K562 (cell line): Measurements from ENCODE around the gene TMEM266. TPM values are rescaled to one million over a fixed set of nuclear protein-coding genes. Genes with fewer than 3 reads are reported as not detected.
A peak's percentile ranks its signal among the peaks of the same experiment; 100 is the strongest.

Experiments used
- ATAC-seq: fragments of 200-7000 bp; cut with Tn5 transposase; 3 replicates; pipeline ENCODE4 v1.9.1; 2020; ENCODE audit warnings: moderate library complexity
- BruUV-seq: library from RNA; stranded (reverse); fragments of 400-500 nt; replicated peaks from 2 replicates; lab custom pipeline; 2021; lab: Mats Ljungman, UMichigan
- CTCF ChIA-PET: fragments of 300-600 bp; formaldehyde crosslinking; extraction: SDS; loops from one replicate; lab custom pipeline; 2021; ENCODE audit warnings: low intra/inter-chr PET ratio; lab: Yijun Ruan, JAX
- POLR2A ChIA-PET: fragments of 300-600, 350-650 bp; sonication (Branson Sonifier 250); formaldehyde crosslinking; extraction: SDS; loops from one replicate; lab custom pipeline; 2021; ENCODE audit warnings: antibody characterized with exemption, inconsistent platforms; lab: Yijun Ruan, JAX
- DNase-seq, 4 experiments: peaks; one replicate each; pipeline versions ENCODE4 v3.0.0 to v3.0.0-alpha.2; 2011 to 2018; ENCODE audit warnings: low spot score in 3 of 4, mixed read lengths in 3 of 4; ENCODE audit errors: extremely low read depth in 1 of 4
- FAIRE-seq: peaks from 2 replicates; lab custom pipeline; 2011; peaks lifted over from hg19 to GRCh38; lab: Jason Lieb, UNC
- H2AFZ ChIP-seq: 2 replicates; pipeline ENCODE4 v1.6.0; 2011; ENCODE audit warnings: low read depth, low read length, control low read depth, inconsistent platforms
- H3K27ac ChIP-seq: fragments of 200-600 bp; 3 replicates; pipeline ENCODE4 v1.8.0; 2011; ENCODE audit warnings: low read depth, mild to moderate bottlenecking, control low read depth, inconsistent platforms, low read length, moderate library complexity, mixed read lengths; ENCODE audit errors: extremely low read depth
- H3K27me3 ChIP-seq, 2 experiments: fragments of 300-600 bp in 1 of 2; 2 replicates in 1 of 2; 3 replicates in 1 of 2; pipeline versions ENCODE4 v1.6.0 to v1.8.0; 2011; ENCODE audit warnings: inconsistent platforms in 2 of 2, low read length in 2 of 2, mild to moderate bottlenecking in 1 of 2, mixed read lengths in 1 of 2, moderate library complexity in 1 of 2; ENCODE audit not compliant: control insufficient read depth in 2 of 2, insufficient read depth in 2 of 2
- H3K36me3 ChIP-seq: fragments of 300-600 bp; 3 replicates; pipeline ENCODE4 v1.8.0; 2011; ENCODE audit warnings: mild to moderate bottlenecking, low read length, inconsistent platforms; ENCODE audit not compliant: control insufficient read depth, insufficient read depth
- H3K4me1 ChIP-seq, 2 experiments: fragments of 200-600 bp in 1 of 2; replicated peaks in 1 of 2; 2 replicates in 1 of 2; 3 replicates in 1 of 2; pipeline versions ENCODE4 v1.5.1 to v1.8.0; 2011; ENCODE audit warnings: inconsistent platforms in 2 of 2, low read length in 2 of 2, mild to moderate bottlenecking in 1 of 2, mixed read lengths in 1 of 2, moderate library complexity in 1 of 2; ENCODE audit not compliant: control insufficient read depth in 2 of 2, insufficient read depth in 2 of 2
- H3K4me2 ChIP-seq: 2 replicates; pipeline ENCODE4 v1.6.1; 2011; ENCODE audit warnings: low read length, control low read depth, inconsistent platforms, mixed read lengths; ENCODE audit not compliant: insufficient read depth
- H3K4me3 ChIP-seq: fragments of 200-600 bp; sonication (generic), shearing (Covaris generic); 2 replicates; pipeline ENCODE4 v1.5.1; 2016; ENCODE audit warnings: control low read depth, inconsistent platforms
- H3K79me2 ChIP-seq: fragments of 200-600 bp; 3 replicates; pipeline ENCODE4 v1.8.0; 2011; ENCODE audit warnings: low read length, inconsistent platforms; ENCODE audit not compliant: control insufficient read depth, insufficient read depth
- H3K9ac ChIP-seq, 2 experiments: 2 replicates each; pipeline versions ENCODE4 v1.6.0 to v1.6.1; 2011; ENCODE audit warnings: low read depth in 2 of 2, low read length in 2 of 2, control low read depth in 1 of 2, inconsistent platforms in 1 of 2, mild to moderate bottlenecking in 1 of 2, mixed read lengths in 1 of 2; ENCODE audit not compliant: insufficient read depth in 1 of 2
- H3K9me1 ChIP-seq: one replicate; pipeline ENCODE4 v1.6.0; 2011; ENCODE audit warnings: inconsistent platforms, mild to moderate bottlenecking, low read length, moderate library complexity; ENCODE audit not compliant: control insufficient read depth, insufficient read depth
- H3K9me3 ChIP-seq: replicated peaks from 2 replicates; pipeline ENCODE4 v1.5.1; 2011; ENCODE audit warnings: low read depth, low read length, inconsistent platforms; ENCODE audit not compliant: control insufficient read depth, insufficient read depth
- H4K20me1 ChIP-seq: replicated peaks from 2 replicates; pipeline ENCODE4 v1.6.1; 2011; ENCODE audit warnings: low read length, inconsistent platforms, mixed read lengths; ENCODE audit not compliant: control insufficient read depth, insufficient read depth
- ESRRB ChIP-seq: fragments of 250-450 bp; sonication (Bioruptor Pico); IDR thresholded peaks from 2 replicates; pipeline ENCODE4 v1.5.0; 2020; ENCODE audit warnings: mild to moderate bottlenecking, moderate library complexity, borderline replicate concordance
- JUND ChIP-seq, 2 experiments: IDR thresholded peaks; 2 replicates in 1 of 2; 3 replicates in 1 of 2; pipeline ENCODE4 v1.6.1; 2011; ENCODE audit warnings: borderline replicate concordance in 2 of 2, low read depth in 2 of 2, low read length in 2 of 2, improper control_type of control experiment in 1 of 2, missing biosample characterization in 1 of 2, missing genetic modification characterization in 1 of 2, missing genetic modification reagents in 1 of 2
- LCOR ChIP-seq: sonication (generic); formaldehyde crosslinking; IDR thresholded peaks from 2 replicates; pipeline ENCODE4 v1.8.0; 2022; ENCODE audit warnings: mild to moderate bottlenecking, missing genetic modification reagents
- MTA1 ChIP-seq: fragments of 450-650 bp; IDR thresholded peaks from 2 replicates; pipeline ENCODE4 v1.6.1; 2017; ENCODE audit warnings: borderline replicate concordance
- NCOR1 ChIP-seq: fragments of 450-650 bp; IDR thresholded peaks from 2 replicates; pipeline ENCODE4 v1.6.1; 2016; ENCODE audit warnings: mild to moderate bottlenecking, moderate library complexity
- SMC3 ChIP-seq: conservative IDR thresholded peaks from 2 replicates; pipeline ENCODE4 v1.6.1; 2011; ENCODE audit warnings: low read depth, low read length, improper control_type of control experiment; ENCODE audit not compliant: insufficient read depth
- SRSF7 ChIP-seq: fragments of 200-400 bp; formaldehyde crosslinking; optimal IDR thresholded peaks from 2 replicates; pipeline ENCODE3; 2017; ENCODE audit warnings: mild to moderate bottlenecking, low read depth, low read length
- TEAD1 ChIP-seq, 2 experiments: fragments of 450-650 bp in 1 of 2; sonication (generic) in 1 of 2; formaldehyde crosslinking; IDR thresholded peaks; 2 replicates each; pipeline versions ENCODE4 v1.4.0 to v1.8.0; 2020 to 2022; ENCODE audit warnings: mild to moderate bottlenecking in 2 of 2, missing genetic modification reagents in 1 of 2
- ZNF445 ChIP-seq: fragments of 250-450 bp; sonication (Bioruptor Pico); IDR thresholded peaks from 2 replicates; pipeline ENCODE4 v1.4.0; 2020; ENCODE audit warnings: low read depth, mild to moderate bottlenecking, moderate library complexity
- WGBS: fragments of 100-300 bp; shearing (Covaris generic); methylation state at CpG from one replicate; pipeline ENCODE4 v1.1.6; 2016; ENCODE audit warnings: low coverage, mixed read lengths; ENCODE audit not compliant: insufficient coverage; ENCODE audit errors: missing lambda C conversion rate; 5-methylcytosine and 5-hydroxymethylcytosine counted together
- in situ Hi-C: fragments of 300-500 bp; cut with MboI; formaldehyde crosslinking; loops from 4 replicates; pipeline ENCODE4 v1.15.0; 2018; ENCODE audit warnings: inconsistent platforms, mixed read lengths
- intact Hi-C: fragments of 100-400 bp; cut with micrococcal nuclease; formaldehyde crosslinking; loops from 2 replicates; pipeline ENCODE4 v1.14.2; 2022
- polyA plus RNA-seq, 8 experiments: library from polyadenylated mRNA; depleted of rRNA in 4 of 8; stranded (reverse) in 5 of 8; unstranded in 3 of 8; fragments of >200 nt; fragmentation: Nextera tagmentation in 2 of 8; fragmentation: Illumina TruSeq in 1 of 8; extraction: Ambion mirVana in 2 of 8; extraction: Trizol in 1 of 8; gene quantifications; 2 replicates each; pipeline versions ENCODE4 v1.2.1 to v1.2.3, GENCODE V29; 2011 to 2014; ENCODE audit warnings: inconsistent platforms in 1 of 8, missing spikeins in 1 of 8
- total RNA-seq, 7 experiments: library from RNA; depleted of rRNA in 6 of 7; stranded (reverse); fragments of >200 nt in 6 of 7; fragmentation: Illumina TruSeq in 2 of 7; extraction: Trizol in 2 of 7; gene quantifications; 2 replicates each; pipeline versions ENCODE4 v1.2.1 to v1.2.3, GENCODE V29; 2011 to 2021; ENCODE audit warnings: low replicate concordance in 1 of 7
- TF ChIP-seq, protein P1 (sequence below): fragments of 450-650 bp; formaldehyde crosslinking; IDR thresholded peaks from 2 replicates; pipeline ENCODE4 v1.4.0; 2022; ENCODE audit warnings: missing genetic modification characterization
- TF ChIP-seq, protein P2 (sequence below), 3 experiments: IDR thresholded peaks in 2 of 3; conservative IDR thresholded peaks in 1 of 3; 2 replicates each; pipeline ENCODE4 v1.5.1; 2011 to 2012; ENCODE audit warnings: low read length in 3 of 3, mild to moderate bottlenecking in 3 of 3, control low read depth in 2 of 3, improper control_type of control experiment in 1 of 3, inconsistent platforms in 1 of 3, low read depth in 1 of 3, mixed read lengths in 1 of 3, moderate library complexity in 1 of 3; ENCODE audit not compliant: insufficient read depth in 2 of 3
- TF ChIP-seq, protein P3 (sequence below): fragments of 450-650 bp; conservative IDR thresholded peaks from 2 replicates; pipeline ENCODE4 v1.6.1; 2016; ENCODE audit warnings: missing genetic modification characterization, low read depth, mild to moderate bottlenecking, control low read depth, missing compliant biosample characterization

The TMEM266 gene
- total and polyA plus RNA-seq, 9 of the 15 experiments (the other 6 are each of a cell fraction or from before 2014, with no cell fraction given), result not detected

DNA sequence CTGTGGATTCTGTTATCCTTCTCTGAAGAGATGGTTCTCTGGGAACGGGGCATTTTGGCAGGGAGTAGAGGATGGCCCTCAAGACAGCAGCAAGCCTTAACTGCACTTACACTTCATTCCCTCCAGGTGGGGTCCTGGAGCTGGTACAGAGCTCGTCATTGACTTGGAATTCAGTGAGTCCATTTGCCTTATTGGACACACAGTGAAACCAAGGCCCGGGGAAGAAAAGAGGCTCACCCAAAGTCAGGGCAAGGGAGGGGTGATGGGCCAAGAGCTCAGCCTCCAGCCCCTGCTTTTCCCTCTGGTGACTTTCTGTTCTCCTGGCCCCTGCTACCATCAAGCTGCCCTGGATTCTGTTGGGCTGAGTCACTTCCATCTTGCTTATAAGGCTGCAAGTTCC, 125.9 kb downstream of the TMEM266 start (continued):
- TF ChIP-seq, protein P1, sequence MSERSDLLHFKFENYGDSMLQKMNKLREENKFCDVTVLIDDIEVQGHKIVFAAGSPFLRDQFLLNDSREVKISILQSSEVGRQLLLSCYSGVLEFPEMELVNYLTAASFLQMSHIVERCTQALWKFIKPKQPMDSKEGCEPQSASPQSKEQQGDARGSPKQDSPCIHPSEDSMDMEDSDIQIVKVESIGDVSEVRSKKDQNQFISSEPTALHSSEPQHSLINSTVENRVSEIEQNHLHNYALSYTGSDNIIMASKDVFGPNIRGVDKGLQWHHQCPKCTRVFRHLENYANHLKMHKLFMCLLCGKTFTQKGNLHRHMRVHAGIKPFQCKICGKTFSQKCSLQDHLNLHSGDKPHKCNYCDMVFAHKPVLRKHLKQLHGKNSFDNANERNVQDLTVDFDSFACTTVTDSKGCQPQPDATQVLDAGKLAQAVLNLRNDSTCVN (CRISPR knock-in tag), result no peak
- TF ChIP-seq, protein P2, sequence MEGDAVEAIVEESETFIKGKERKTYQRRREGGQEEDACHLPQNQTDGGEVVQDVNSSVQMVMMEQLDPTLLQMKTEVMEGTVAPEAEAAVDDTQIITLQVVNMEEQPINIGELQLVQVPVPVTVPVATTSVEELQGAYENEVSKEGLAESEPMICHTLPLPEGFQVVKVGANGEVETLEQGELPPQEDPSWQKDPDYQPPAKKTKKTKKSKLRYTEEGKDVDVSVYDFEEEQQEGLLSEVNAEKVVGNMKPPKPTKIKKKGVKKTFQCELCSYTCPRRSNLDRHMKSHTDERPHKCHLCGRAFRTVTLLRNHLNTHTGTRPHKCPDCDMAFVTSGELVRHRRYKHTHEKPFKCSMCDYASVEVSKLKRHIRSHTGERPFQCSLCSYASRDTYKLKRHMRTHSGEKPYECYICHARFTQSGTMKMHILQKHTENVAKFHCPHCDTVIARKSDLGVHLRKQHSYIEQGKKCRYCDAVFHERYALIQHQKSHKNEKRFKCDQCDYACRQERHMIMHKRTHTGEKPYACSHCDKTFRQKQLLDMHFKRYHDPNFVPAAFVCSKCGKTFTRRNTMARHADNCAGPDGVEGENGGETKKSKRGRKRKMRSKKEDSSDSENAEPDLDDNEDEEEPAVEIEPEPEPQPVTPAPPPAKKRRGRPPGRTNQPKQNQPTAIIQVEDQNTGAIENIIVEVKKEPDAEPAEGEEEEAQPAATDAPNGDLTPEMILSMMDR (IDR thresholded peaks at IDR 0.05 in 2 of 3, conservative IDR thresholded peaks at IDR 0.05 in 1 of 3; ENCODE audit: insufficient read depth in 2 of 3, low read depth in 1 of 3, low read length in 3 of 3), result peak; percentile 81 to 82 (median 81)
- TF ChIP-seq JUND (IDR thresholded peaks at IDR 0.05; ENCODE audit: borderline replicate concordance, low read depth, low read length) (peak; percentile 58), JUND (tag; IDR thresholded peaks at IDR 0.05; ENCODE audit: borderline replicate concordance, low read depth, low read length) (peak; percentile 47; the same call in 2 of the 3 replicates), SMC3 (peak; percentile 80), TEAD1 (CRISPR knock-in tag; IDR thresholded peaks at IDR 0.05) (peak in 1 of 2 experiments; percentile 47; a peak in 1 of 4 replicates)

DNA sequence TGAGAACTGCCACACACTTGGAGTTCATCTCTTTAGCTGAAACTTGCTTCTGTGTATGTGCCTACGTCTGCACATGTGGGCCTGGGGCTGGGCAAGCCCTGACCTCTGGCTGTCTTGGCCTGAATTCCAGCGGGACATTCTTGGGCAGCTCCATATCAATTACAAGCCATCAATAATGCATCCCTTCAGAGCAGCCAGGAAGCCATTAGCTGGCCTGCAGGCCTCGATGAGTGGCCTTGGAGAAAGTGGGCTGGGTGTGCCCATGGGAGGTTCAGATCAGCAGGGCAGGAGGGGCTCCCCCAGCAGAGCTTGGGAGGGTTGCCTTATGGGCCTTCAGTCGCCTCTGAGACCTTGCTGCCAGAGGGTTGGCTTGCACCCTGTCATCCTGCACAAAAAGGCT, 127.4 kb downstream of the TMEM266 start:
- Histone ChIP-seq H3K79me2 (no peaks in the 10 kb centered on the region), H3K4me3 (no peak overlapping the region), H3K4me2 (no peak overlapping the region), H3K9me1 (no peaks in the 10 kb centered on the region), H3K36me3 (no peaks in the 10 kb centered on the region), H3K27ac (no peak overlapping the region), H4K20me1 (no peaks in the 10 kb centered on the region), H2AFZ (no peak overlapping the region), H3K9ac (no peak overlapping the region), H3K4me1 (peaks cover 0 to 11% of the 10 kb centered on the region in 2 experiments; a peak in 3 of 5 replicates), H3K9me3 (no peaks in the 10 kb centered on the region), H3K27me3 (peaks cover 12 to 22% of the 10 kb centered on the region in 2 experiments; a peak in 4 of 5 replicates)
- ChIA-PET POLR2A (interaction anchor here (0.8 to 1.2 kb wide), 2 partner anchors 10 to 37 kb away, joined by 3 to 4 read pairs; no protein-coding TSS in a partner anchor), CTCF (no interaction called here)
- BruUV-seq, result no TSS peak
- in situ Hi-C loops (no loop called here), intact Hi-C loops (no loop called here)
- DNase-seq (no peak), FAIRE-seq (no peak), ATAC-seq (no peak)
- WGBS, result 5% methylated on average over 4 of the region's 4 CpGs
- TF ChIP-seq NCOR1 (no peak), SRSF7 (no peak), ZNF445 (no peak), LCOR (CRISPR knock-in tag) (no peak), MTA1 (no peak), ESRRB (CRISPR knock-in tag) (no peak)
- TF ChIP-seq, protein P3, sequence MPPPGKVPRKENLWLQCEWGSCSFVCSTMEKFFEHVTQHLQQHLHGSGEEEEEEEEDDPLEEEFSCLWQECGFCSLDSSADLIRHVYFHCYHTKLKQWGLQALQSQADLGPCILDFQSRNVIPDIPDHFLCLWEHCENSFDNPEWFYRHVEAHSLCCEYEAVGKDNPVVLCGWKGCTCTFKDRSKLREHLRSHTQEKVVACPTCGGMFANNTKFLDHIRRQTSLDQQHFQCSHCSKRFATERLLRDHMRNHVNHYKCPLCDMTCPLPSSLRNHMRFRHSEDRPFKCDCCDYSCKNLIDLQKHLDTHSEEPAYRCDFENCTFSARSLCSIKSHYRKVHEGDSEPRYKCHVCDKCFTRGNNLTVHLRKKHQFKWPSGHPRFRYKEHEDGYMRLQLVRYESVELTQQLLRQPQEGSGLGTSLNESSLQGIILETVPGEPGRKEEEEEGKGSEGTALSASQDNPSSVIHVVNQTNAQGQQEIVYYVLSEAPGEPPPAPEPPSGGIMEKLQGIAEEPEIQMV (tag), result no peak
